ENCODE data around the gene RAP1GAP2.

The RAP1GAP2 gene

GRCh38 chr17:2786176-2786881 lies 9.9 kb upstream of the RAP1GAP2 start:
- DNase-seq, result peak; percentile 78 to 87 (median 84)

- DNase-seq, result no peak
These were observed 6.5 kb upstream of the RAP1GAP2 start for GRCh38 chr17:2789700-2790099.

- DNase-seq, result peak in 4 of 5 donors; percentile 24 to 65 (median 42)
These were observed 3.7 kb upstream of the RAP1GAP2 start for GRCh38 chr17:2792366-2793169.

DNA sequence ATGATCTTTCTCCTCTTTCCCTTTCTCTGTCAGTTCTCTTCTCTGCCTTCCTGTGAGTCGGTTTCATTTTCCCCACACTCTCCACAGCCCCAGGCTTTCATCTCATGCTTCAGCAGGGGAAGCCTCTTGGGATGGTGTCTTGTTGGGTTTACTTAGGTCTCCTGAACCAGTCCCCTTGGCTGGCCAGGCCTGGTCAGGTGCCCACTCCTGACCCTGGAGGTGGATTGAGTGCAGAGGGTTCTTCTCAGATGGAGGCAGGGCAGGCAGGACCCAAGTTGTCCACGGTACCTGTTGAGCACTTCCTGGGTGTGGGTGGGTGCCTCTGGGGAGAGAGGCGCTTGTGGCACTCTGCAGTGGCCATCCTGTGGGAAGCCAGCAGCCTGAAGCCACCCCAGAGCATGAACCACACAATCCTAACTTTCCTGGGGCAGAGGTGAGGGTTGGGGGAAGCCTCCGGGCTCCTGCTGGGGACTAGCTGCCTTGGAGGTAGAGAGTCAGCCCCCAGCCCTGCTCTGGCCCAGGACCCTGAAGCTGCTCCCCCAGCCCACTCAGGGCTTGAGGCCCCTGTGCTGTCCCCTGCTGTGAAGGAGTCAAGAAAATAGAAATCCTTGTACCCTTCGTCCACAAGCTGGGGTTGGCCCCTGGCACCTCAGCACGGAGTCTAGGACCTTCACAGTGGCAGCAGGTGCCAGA lies 2.0 kb upstream of the RAP1GAP2 start:
- peak in 1 of 5 donors; percentile 53 for DNase-seq

- peak in 1 of 5 donors; percentile 17 for DNase-seq
These were observed 636 bp upstream of the RAP1GAP2 start for GRCh38 chr17:2795441-2796163.

GRCh38 chr17:2797226-2797625 lies 988 bp downstream of the RAP1GAP2 start:
- DNase-seq, result no peak

- DNase-seq, result no peak
These were observed 1.4 kb downstream of the RAP1GAP2 start for GRCh38 chr17:2797637-2798036.

GRCh38 chr17:2798188-2798587 lies 1.9 kb downstream of the RAP1GAP2 start:
- DNase-seq, result no peak

DNA sequence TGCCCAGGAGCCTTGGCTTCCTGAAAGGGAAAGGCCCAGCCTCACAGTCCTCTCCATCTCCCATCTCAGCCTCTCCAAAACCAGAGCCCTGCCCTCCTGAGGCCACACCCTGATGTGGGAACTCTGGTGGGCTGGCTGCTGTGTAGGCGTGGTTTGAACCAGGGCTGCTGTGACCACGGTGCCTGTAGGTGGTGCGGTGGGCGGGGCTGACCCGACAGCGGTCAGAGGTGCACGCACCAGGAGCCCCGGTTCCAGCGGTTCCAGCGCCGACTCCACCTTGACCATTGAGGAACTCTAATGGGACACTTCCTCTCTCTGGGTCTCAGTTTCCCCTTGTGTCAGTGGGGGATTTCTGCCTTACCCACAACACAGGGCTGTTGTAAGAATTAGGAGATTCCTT lies 2.4 kb downstream of the RAP1GAP2 start:
- no peak for DNase-seq

DNA sequence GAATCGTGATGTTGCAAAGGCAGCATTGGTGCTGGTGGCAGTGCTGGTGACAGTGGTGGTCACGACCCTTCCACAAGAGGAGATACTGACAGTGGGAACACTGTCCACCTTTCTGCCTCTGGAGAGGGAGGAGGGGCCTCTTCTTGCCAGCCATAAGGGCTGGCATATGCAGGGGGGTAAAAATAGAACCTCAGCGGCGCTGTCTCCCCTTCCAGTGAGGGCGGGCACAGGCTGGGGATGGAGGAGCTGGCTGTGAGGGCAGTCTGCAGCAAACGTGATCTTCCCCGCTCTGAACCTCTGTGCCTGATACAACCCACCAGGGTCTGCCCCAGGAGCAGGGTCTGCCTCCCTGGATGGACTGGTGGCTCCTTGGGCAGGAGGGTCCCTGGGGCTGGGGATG lies 3.4 kb downstream of the RAP1GAP2 start:
- DNase-seq, result no peak

GRCh38 chr17:2800367-2800766 lies 4.1 kb downstream of the RAP1GAP2 start:
- no peak for DNase-seq

- DNase-seq, result no peak
These were observed 5.6 kb downstream of the RAP1GAP2 start for GRCh38 chr17:2801841-2802240.

DNA sequence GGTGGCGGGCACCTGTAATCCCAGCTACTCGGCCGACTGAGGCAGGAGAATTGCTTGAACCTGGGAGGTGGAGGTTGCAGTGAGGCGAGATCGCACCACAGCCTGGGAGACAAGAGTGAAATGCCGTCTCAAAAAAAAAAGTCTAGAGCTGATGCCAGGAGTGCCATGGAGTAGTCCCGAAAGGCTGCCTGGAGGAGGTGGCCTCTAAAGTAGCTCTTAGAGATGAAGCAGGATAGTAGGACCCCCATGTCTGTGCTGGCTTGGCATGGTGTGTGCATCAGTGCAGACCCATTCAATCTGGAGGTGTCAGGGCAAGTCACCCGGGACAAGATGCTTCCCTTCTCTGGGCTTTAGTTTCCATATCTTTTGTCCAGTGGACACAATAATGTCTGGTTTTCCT lies 6.3 kb downstream of the RAP1GAP2 start:
- DNase-seq, result no peak

DNA sequence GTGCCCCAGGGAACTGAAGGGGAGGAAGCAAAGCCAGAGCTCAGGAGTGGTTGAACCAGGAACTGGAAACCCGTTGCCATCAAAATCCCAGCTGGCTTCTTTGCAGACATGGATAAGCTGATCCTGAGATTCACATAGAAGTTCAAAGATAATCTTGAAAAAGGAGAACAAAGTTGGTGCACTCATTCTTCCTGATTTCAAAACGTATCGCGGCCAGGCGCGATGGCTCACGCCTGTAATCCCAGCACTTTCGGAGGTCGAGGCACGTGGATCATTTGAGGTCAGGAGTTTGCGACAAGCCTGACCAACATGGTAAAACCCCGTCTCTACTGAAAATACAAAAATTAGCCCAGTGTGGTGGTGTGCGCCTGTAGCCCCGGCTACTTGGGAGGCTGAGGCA lies 7.1 kb downstream of the RAP1GAP2 start:
- DNase-seq, result no peak

- DNase-seq, result no peak
These were observed 7.7 kb downstream of the RAP1GAP2 start for GRCh38 chr17:2803971-2804370.

GRCh38 chr17:2804912-2805311 lies 8.7 kb downstream of the RAP1GAP2 start:
- no peak for DNase-seq

GRCh38 chr17:2805961-2806360 lies 9.7 kb downstream of the RAP1GAP2 start:
- DNase-seq, result no peak

- DNase-seq, result no peak
These were observed 12.4 kb downstream of the RAP1GAP2 start for GRCh38 chr17:2808367-2809335.

DNA sequence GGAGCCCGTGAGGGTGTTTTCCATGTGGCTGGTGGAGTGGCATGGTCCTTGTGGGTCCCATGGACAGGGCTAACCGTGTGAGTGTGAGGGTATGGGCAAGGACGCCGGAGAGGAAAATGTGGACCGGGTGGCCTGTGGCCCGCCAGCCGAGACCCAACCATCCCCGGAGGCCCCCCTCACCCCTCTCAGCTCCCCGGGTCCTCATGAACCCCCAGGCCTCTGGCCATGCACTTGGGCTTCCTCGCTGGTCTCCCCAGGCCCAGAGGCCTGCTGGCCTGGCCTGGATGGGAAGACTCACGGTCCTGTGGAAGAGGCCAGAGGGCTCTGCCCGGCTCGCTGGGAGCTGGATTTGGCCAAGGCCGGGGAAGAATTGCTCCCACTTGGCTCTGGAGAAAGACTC lies 13.1 kb downstream of the RAP1GAP2 start:
- DNase-seq, result no peak

- peak in 1 of 5 donors; percentile 81 for DNase-seq
These were observed 17.8 kb downstream of the RAP1GAP2 start for GRCh38 chr17:2814049-2814448.

DNA sequence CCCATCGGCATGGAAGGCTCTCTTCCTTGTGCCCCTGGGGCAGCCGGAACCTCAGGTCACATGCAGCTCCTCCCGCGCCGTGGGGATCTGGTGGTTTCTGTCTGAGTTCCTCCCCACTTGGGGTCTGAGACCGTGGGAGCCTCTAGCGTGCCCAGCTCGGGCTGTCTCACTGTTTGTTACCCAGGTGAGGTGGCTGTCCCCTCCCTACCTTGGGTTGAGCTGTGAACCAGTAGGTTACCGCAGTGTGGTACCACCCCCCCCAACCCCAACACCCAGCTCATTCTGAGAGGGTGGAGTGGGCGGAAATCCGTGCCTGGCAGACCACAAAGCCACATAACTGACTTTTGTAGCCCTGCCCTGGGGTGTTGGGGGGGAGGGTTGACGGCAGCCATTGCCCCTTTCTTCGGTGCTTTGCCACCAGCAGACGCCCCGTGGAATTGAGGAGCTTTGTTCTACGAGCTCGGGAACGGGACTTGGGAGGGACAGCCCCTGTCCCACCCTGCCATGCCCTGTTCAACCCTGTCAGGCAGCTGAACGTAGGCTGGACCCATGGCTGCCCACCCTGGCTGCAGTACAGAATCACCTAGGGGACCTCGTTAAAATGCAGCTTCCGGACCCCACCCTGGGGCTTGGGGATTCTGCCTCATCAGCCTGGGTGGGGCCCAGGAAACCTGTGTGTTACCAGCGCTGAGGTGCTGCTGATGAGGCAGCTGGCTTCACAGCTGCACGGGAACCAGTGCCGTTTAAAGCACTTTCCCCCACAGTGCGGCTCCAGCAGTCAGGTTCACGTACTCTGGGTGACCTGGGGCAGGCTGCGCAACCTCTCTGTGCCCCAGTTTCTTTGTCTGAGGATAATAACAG lies 18.5 kb downstream of the RAP1GAP2 start:
- DNase-seq, result peak; percentile 83 to 97 (median 91)

Data from T-helper 1 cell (primary cell).